ENCODE data around the gene TSPAN4.

The TSPAN4 gene

GRCh38 chr11:795634-796564, 46.8 kb upstream of the TSPAN4 start:
- H3K4me3 ChIP-seq (replicated peaks in 1 of 2; ENCODE audit: low read depth in 2 of 2, low read length in 2 of 2), result peak overlapping the region; percentile 69 to 77
- DNase-seq (ENCODE audit: low read depth in 2 of 2), result peak; percentile 81 to 84
- TF ChIP-seq CTCF (IDR thresholded peaks at IDR 0.05; ENCODE audit: low read depth, low read length), result no peak

GRCh38 chr11:796565-797295, 45.9 kb upstream of the TSPAN4 start:
- DNase-seq (ENCODE audit: low read depth in 2 of 2), result no peak
- peak overlapping the region; percentile 69 to 77 for H3K4me3 ChIP-seq (replicated peaks in 1 of 2; ENCODE audit: low read depth in 2 of 2, low read length in 2 of 2)
- TF ChIP-seq CTCF (IDR thresholded peaks at IDR 0.05; ENCODE audit: low read depth, low read length), result no peak

GRCh38 chr11:797296-798092, 45.2 kb upstream of the TSPAN4 start:
- H3K4me3 ChIP-seq (replicated peaks in 1 of 2; ENCODE audit: low read depth in 2 of 2, low read length in 2 of 2), result peak overlapping the region; percentile 69 to 77
- TF ChIP-seq CTCF (IDR thresholded peaks at IDR 0.05; ENCODE audit: low read depth, low read length), result no peak
- peak; percentile 77 to 82 for DNase-seq (ENCODE audit: low read depth in 2 of 2)

GRCh38 chr11:798093-798713, 44.4 kb upstream of the TSPAN4 start, which contains the start of gene SLC25A22:
TSS of gene SLC25A22 (minus strand) at chr11:798281. CDS start at chr11:795006, 3,275 bp downstream.
- peak within 1 kb of the TSS; percentile 69 to 77 for H3K4me3 ChIP-seq (replicated peaks in 1 of 2; ENCODE audit: low read depth in 2 of 2, low read length in 2 of 2)
- DNase-seq (ENCODE audit: low read depth in 2 of 2), result peak; percentile 67 to 75
- peak; percentile 38 for TF ChIP-seq CTCF (IDR thresholded peaks at IDR 0.05; ENCODE audit: low read depth, low read length)

GRCh38 chr11:799641-800316, 42.9 kb upstream of the TSPAN4 start:
- TF ChIP-seq CTCF (IDR thresholded peaks at IDR 0.05; ENCODE audit: low read depth, low read length), result no peak
- no peak for DNase-seq (ENCODE audit: low read depth in 2 of 2)
- no peak overlapping the region for H3K4me3 ChIP-seq (replicated peaks in 1 of 2; ENCODE audit: low read depth in 2 of 2, low read length in 2 of 2)
